Epidermal melanocyte (primary cell): Measurements from ENCODE around the gene ZCCHC14.
"Not testable (repeated sequence)": the region's sequence is repeated elsewhere in the genome, so short reads cannot be mapped to it uniquely, and the experiment has no call there.

ENCODE experiments used
- DNase-seq: peaks from one replicate; pipeline ENCODE4 v3.0.0; 2011; ENCODE audit warnings: low spot score; ENCODE audit not compliant: insufficient read length

ZCCHC14 gene

GRCh38 chr16:87363771-87364455 lies 128.9 kb downstream of the ZCCHC14 start:
- DNase-seq, result no peak

- not testable (repeated sequence) for DNase-seq
Measured at GRCh38 chr16:87362828-87363559, 129.8 kb downstream of the ZCCHC14 start.

- no peak for DNase-seq
Measured at GRCh38 chr16:87361916-87362619, 130.8 kb downstream of the ZCCHC14 start.

- DNase-seq, result no peak
Measured at GRCh38 chr16:87360862-87361610, 131.8 kb downstream of the ZCCHC14 start.

GRCh38 chr16:87359121-87359520 lies 133.7 kb downstream of the ZCCHC14 start:
- no peak for DNase-seq

- no peak for DNase-seq
Measured at GRCh38 chr16:87358696-87359095, 134.1 kb downstream of the ZCCHC14 start.

- no peak for DNase-seq
Measured at GRCh38 chr16:87358250-87358649, 134.6 kb downstream of the ZCCHC14 start.

- no peak for DNase-seq
Measured at GRCh38 chr16:87356491-87356853, 136.4 kb downstream of the ZCCHC14 start.
